Measurements from ENCODE around the gene WDFY4.

WDFY4 gene

GRCh38 chr10:48880016-48880705 is 195.5 kb downstream of the WDFY4 start:
- DNase-seq (ENCODE audit: low read depth), result no peak

- DNase-seq (ENCODE audit: low read depth), result no peak
Observed at GRCh38 chr10:48881937-48882336, 197.3 kb downstream of the WDFY4 start.

GRCh38 chr10:48882881-48883280 is 198.2 kb downstream of the WDFY4 start:
- DNase-seq (ENCODE audit: low read depth), result no peak

GRCh38 chr10:48883701-48884100 is 199.0 kb downstream of the WDFY4 start:
- DNase-seq (ENCODE audit: low read depth), result no peak

- DNase-seq (ENCODE audit: low read depth), result no peak
Observed at GRCh38 chr10:48884179-48885045, 199.7 kb downstream of the WDFY4 start.

GRCh38 chr10:48885376-48885775 is 200.7 kb downstream of the WDFY4 start:
- no peak for DNase-seq (ENCODE audit: low read depth)

GRCh38 chr10:48887982-48888381 is 203.3 kb downstream of the WDFY4 start:
- no peak for DNase-seq (ENCODE audit: low read depth)

- no peak for DNase-seq (ENCODE audit: low read depth)
Observed at GRCh38 chr10:48890888-48891850, 206.5 kb downstream of the WDFY4 start.

GRCh38 chr10:48894911-48895802 is 210.5 kb downstream of the WDFY4 start:
- DNase-seq (ENCODE audit: low read depth), result no peak

GRCh38 chr10:48895803-48896195 is 211.1 kb downstream of the WDFY4 start:
- no peak for DNase-seq (ENCODE audit: low read depth)

- DNase-seq (ENCODE audit: low read depth), result no peak
Observed at GRCh38 chr10:48896756-48897440, 212.2 kb downstream of the WDFY4 start.

GRCh38 chr10:48897441-48897790 is 212.7 kb downstream of the WDFY4 start:
- DNase-seq (ENCODE audit: low read depth), result no peak

GRCh38 chr10:48898426-48898825 is 213.8 kb downstream of the WDFY4 start:
- DNase-seq (ENCODE audit: low read depth), result no peak

GRCh38 chr10:48899781-48900180 is 215.1 kb downstream of the WDFY4 start:
- DNase-seq (ENCODE audit: low read depth), result no peak

- no peak for DNase-seq (ENCODE audit: low read depth)
Observed at GRCh38 chr10:48900371-48900801, 215.7 kb downstream of the WDFY4 start.

GRCh38 chr10:48901319-48901718 is 216.6 kb downstream of the WDFY4 start:
- DNase-seq (ENCODE audit: low read depth), result no peak

- no peak for DNase-seq (ENCODE audit: low read depth)
Observed at GRCh38 chr10:48902096-48902495, 217.4 kb downstream of the WDFY4 start.

- DNase-seq (ENCODE audit: low read depth), result no peak
Observed at GRCh38 chr10:48903151-48903550, 218.5 kb downstream of the WDFY4 start.

- no peak for DNase-seq (ENCODE audit: low read depth)
Observed at GRCh38 chr10:48904861-48905260, 220.2 kb downstream of the WDFY4 start.

- DNase-seq (ENCODE audit: low read depth), result no peak
Observed at GRCh38 chr10:48905311-48905710, 220.6 kb downstream of the WDFY4 start.

- no peak for DNase-seq (ENCODE audit: low read depth)
Observed at GRCh38 chr10:48906841-48907240, 222.2 kb downstream of the WDFY4 start.

All from stimulated activated CD8-positive, alpha-beta memory T cell treated with anti-CD3 and anti-CD28 coated beads, Interleukin-15, amount 100 ng/mL, for 1 hour (primary cell).